ENCODE measurements around the gene RSL24D1. TPM values are rescaled to one million over a fixed set of nuclear protein-coding genes. Genes with fewer than 3 reads are reported as not detected.

Gene RSL24D1
- polyA plus RNA-seq, 1 of the 3 experiments (the other 2 are of a cell fraction), result 24.3 TPM

GRCh38 chr15:55235546-55236036 lies 38.9 kb upstream of the RSL24D1 start:
- Histone ChIP-seq H3K36me3 (replicated peaks in 1 of 2; ENCODE audit: control insufficient read depth in 1 of 2, insufficient read depth in 2 of 2, low read length in 1 of 2) (no peaks in the 10 kb centered on the region), H3K79me2 (ENCODE audit: insufficient read depth) (no peaks in the 10 kb centered on the region), H3K9me3 (no peaks in the 10 kb centered on the region), H3K4me3 (ENCODE audit: low read depth in 2 of 2, low read length in 1 of 2) (no peak overlapping the region), H3K9me2 (no peaks in the 10 kb centered on the region), H3F3A (replicated peaks; ENCODE audit: insufficient read depth) (no peaks in the 10 kb centered on the region), H3K4me1 (ENCODE audit: control insufficient read depth in 1 of 2, insufficient read depth in 2 of 2, low read depth in 1 of 2, low read length in 1 of 2) (no peaks in the 10 kb centered on the region), H2AFZ (ENCODE audit: low read depth) (no peak overlapping the region), H3K27me3 (ENCODE audit: insufficient read depth) (no peaks in the 10 kb centered on the region), H3K9ac (no peak overlapping the region), H4K20me1 (ENCODE audit: insufficient read depth) (no peaks in the 10 kb centered on the region), H3K27ac (ENCODE audit: low read depth in 2 of 2, low read length in 1 of 2) (no peak overlapping the region), H3K4me2 (no peak overlapping the region)
- DNase-seq, result no peak
- WGBS (ENCODE audit: low lambda C conversion rate), result 92% methylated on average over 4 of the region's 4 CpGs
- ChIA-PET CTCF (no interaction called here), POLR2A (no interaction called here)
- TF ChIP-seq SIN3A (IDR thresholded peaks at IDR 0.05; ENCODE audit: borderline replicate concordance, low read depth, low read length), result no peak
- TF ChIP-seq, protein P1, sequence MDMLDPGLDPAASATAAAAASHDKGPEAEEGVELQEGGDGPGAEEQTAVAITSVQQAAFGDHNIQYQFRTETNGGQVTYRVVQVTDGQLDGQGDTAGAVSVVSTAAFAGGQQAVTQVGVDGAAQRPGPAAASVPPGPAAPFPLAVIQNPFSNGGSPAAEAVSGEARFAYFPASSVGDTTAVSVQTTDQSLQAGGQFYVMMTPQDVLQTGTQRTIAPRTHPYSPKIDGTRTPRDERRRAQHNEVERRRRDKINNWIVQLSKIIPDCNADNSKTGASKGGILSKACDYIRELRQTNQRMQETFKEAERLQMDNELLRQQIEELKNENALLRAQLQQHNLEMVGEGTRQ (IDR thresholded peaks at IDR 0.05; ENCODE audit: borderline replicate concordance, low read depth, low read length), result no peak
- no peak for TF ChIP-seq GABPA (IDR thresholded peaks at IDR 0.05; ENCODE audit: low read depth)
- no peak for TF ChIP-seq MXI1 (IDR thresholded peaks at IDR 0.05; ENCODE audit: low read depth, low read length)
- TF ChIP-seq RXRA (IDR thresholded peaks at IDR 0.05; ENCODE audit: borderline replicate concordance, low read depth), result no peak
- TF ChIP-seq FOSL2 (IDR thresholded peaks at IDR 0.05; ENCODE audit: borderline replicate concordance, low read depth), result no peak

DNA sequence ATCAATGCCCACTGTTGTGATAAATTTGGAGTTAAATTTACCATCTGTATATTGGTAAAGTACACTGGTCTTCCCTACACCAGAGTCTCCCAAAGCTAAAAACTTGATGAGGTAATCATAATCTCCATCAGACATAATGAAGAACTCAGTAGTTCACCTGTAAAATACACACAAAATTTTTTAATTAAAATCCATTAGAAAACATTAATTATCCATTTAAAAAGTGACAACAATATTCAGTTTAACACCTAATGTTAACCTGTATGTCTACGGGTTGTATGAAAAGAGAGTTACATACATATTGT lies 38.0 kb upstream of the RSL24D1 start:
- no peak overlapping the region for H3K9ac ChIP-seq
- TF ChIP-seq MEF2A (IDR thresholded peaks at IDR 0.05; ENCODE audit: borderline replicate concordance, low read depth) (no peak), USF1 (IDR thresholded peaks at IDR 0.05; ENCODE audit: borderline replicate concordance, low read depth) (no peak)
- H3K27me3 ChIP-seq (ENCODE audit: insufficient read depth), result no peaks in the 10 kb centered on the region
- H2AFZ ChIP-seq (ENCODE audit: low read depth), result no peak overlapping the region
- DNase-seq, result no peak
- no peak overlapping the region for H3K27ac ChIP-seq (ENCODE audit: low read depth in 2 of 2, low read length in 1 of 2)
- POLR2A ChIA-PET, result no interaction called here
- no peak overlapping the region for H3K4me2 ChIP-seq
- H3K79me2 ChIP-seq (ENCODE audit: insufficient read depth), result no peaks in the 10 kb centered on the region
- no peaks in the 10 kb centered on the region for H3K9me2 ChIP-seq
- H3K9me3 ChIP-seq, result no peaks in the 10 kb centered on the region
- 97% methylated on average over 1 of the region's 1 CpG for WGBS (ENCODE audit: low lambda C conversion rate)
- H3K4me3 ChIP-seq (ENCODE audit: low read depth in 2 of 2, low read length in 1 of 2), result no peak overlapping the region
- CTCF ChIA-PET, result no interaction called here
- no peaks in the 10 kb centered on the region for H3F3A ChIP-seq (replicated peaks; ENCODE audit: insufficient read depth)
- H4K20me1 ChIP-seq (ENCODE audit: insufficient read depth), result no peaks in the 10 kb centered on the region
- H3K36me3 ChIP-seq (replicated peaks in 1 of 2; ENCODE audit: control insufficient read depth in 1 of 2, insufficient read depth in 2 of 2, low read length in 1 of 2), result no peaks in the 10 kb centered on the region
- H3K4me1 ChIP-seq (ENCODE audit: control insufficient read depth in 1 of 2, insufficient read depth in 2 of 2, low read depth in 1 of 2, low read length in 1 of 2), result no peaks in the 10 kb centered on the region

- Histone ChIP-seq H3K9ac (no peak overlapping the region), H3F3A (replicated peaks; ENCODE audit: insufficient read depth) (no peaks in the 10 kb centered on the region), H4K20me1 (ENCODE audit: insufficient read depth) (no peaks in the 10 kb centered on the region), H3K27me3 (ENCODE audit: insufficient read depth) (no peaks in the 10 kb centered on the region), H3K9me2 (no peaks in the 10 kb centered on the region), H3K4me3 (ENCODE audit: low read depth in 2 of 2, low read length in 1 of 2) (no peak overlapping the region), H3K79me2 (ENCODE audit: insufficient read depth) (no peaks in the 10 kb centered on the region), H3K36me3 (replicated peaks in 1 of 2; ENCODE audit: control insufficient read depth in 1 of 2, insufficient read depth in 2 of 2, low read length in 1 of 2) (no peaks in the 10 kb centered on the region), H3K9me3 (no peaks in the 10 kb centered on the region), H3K4me2 (no peak overlapping the region), H3K4me1 (ENCODE audit: control insufficient read depth in 1 of 2, insufficient read depth in 2 of 2, low read depth in 1 of 2, low read length in 1 of 2) (no peaks in the 10 kb centered on the region), H3K27ac (ENCODE audit: low read depth in 2 of 2, low read length in 1 of 2) (no peak overlapping the region), H2AFZ (ENCODE audit: low read depth) (no peak overlapping the region)
- WGBS (ENCODE audit: low lambda C conversion rate), result 86% methylated on average over 2 of the region's 2 CpGs
- no peak for TF ChIP-seq RXRA (IDR thresholded peaks at IDR 0.05; ENCODE audit: borderline replicate concordance, low read depth)
- no peak for TF ChIP-seq PBX3 (IDR thresholded peaks at IDR 0.05)
- TF ChIP-seq MEF2A (IDR thresholded peaks at IDR 0.05; ENCODE audit: borderline replicate concordance, low read depth), result no peak
- TF ChIP-seq JUND (IDR thresholded peaks at IDR 0.05), result no peak
- no peak for TF ChIP-seq NRF1 (IDR thresholded peaks at IDR 0.05; ENCODE audit: low read depth, low read length)
- DNase-seq, result no peak
- CTCF ChIA-PET, result no interaction called here
- POLR2A ChIA-PET, result no interaction called here
These were observed 37.5 kb upstream of the RSL24D1 start for GRCh38 chr15:55234104-55234799.
